ENCODE results near the gene IARS2. TPM values are rescaled to one million over a fixed set of nuclear protein-coding genes. Genes with fewer than 3 reads are reported as not detected.

IARS2 gene
- polyA plus RNA-seq = 10 to 100 TPM; 12.3 to 85.7 (median 40.8) TPM
- long read RNA-seq, donor 1 = 0 reads
- long read RNA-seq, donor 2, transcript IARS2-201 (23 exons, 3,560 nt) = major isoform, 6 of 6 reads
- long read RNA-seq, donor 2, partial matches to known transcripts = 0 of 6 reads
- long read RNA-seq, donor 2, other reads (novel, unspliced or antisense) = 0 of 6 reads
- long read RNA-seq, donor 3, partial matches to known transcripts = 28 of 30 reads
- long read RNA-seq, donor 3, other reads (novel, unspliced or antisense) = 0 of 30 reads
- long read RNA-seq, donor 4 = 0 reads
- long read RNA-seq, donor 5, partial matches to known transcripts = 12 of 15 reads
- long read RNA-seq, donor 5, other reads (novel, unspliced or antisense) = 0 of 15 reads
- long read RNA-seq, donor 6, transcript IARS2-201 (23 exons, 3,560 nt) = major isoform, 9 of 30 reads
- long read RNA-seq, donor 6, partial matches to known transcripts = 21 of 30 reads
- long read RNA-seq, donor 6, other reads (novel, unspliced or antisense) = 0 of 30 reads
- long read RNA-seq, donor 7 = 0 reads
- long read RNA-seq, donor 8, partial matches to known transcripts = 6 of 6 reads
- long read RNA-seq, donor 8, other reads (novel, unspliced or antisense) = 0 of 6 reads
- long read RNA-seq, donor 9, partial matches to known transcripts = 12 of 15 reads
- long read RNA-seq, donor 9, other reads (novel, unspliced or antisense) = 0 of 15 reads
- long read RNA-seq, donor 10, transcript IARS2-201 (23 exons, 3,560 nt) = major isoform, 18 of 32 reads
- long read RNA-seq, donor 10, partial matches to known transcripts = 14 of 32 reads
- long read RNA-seq, donor 10, other reads (novel, unspliced or antisense) = 0 of 32 reads

DNA sequence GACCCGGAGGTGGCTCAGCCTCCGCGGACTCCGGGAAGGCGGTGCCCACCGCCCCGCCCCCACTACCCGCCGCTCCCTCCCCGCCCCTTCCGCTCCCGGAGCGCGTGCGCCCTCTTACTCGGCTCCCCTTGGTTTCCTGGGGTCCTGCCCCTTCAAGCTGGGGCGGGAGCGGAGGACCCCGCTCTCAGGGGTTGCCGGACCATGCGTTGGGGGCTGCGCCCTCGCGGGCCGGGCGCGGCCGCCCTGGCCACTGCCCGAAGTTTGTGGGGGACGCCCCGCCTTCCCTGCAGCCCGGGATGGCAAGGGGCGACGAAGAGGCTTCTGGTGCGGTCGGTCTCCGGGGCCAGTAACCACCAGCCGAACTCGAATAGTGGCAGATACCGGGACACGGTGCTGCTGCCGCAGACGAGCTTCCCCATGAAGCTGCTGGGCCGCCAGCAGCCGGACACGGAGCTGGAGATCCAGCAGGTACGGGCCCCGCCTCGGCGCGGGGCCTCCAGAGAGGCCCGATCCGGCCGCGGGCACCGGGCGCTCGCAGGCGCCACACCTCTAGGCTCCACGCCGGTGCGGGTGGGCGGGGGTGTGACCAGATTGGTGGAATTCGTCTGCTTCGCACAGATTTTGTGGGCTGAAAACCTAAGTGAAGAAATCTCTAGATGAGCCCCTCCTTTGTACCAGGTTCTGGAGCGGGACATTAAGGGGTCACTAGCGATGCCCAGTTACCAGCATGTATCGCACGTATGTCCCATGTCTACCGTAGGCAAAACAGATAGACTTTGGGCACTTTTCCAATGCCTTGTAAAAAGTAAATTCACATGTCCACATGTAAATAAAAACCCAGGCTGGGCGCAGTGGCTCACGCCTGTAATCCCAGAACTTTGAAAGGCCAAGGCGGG, at the start of gene IARS2:
Gene IARS2, plus strand, starts transcription at position 117 of the 896 bp plus-strand sequence. Its CDS starts 85 bp downstream, at position 202.
- FAIRE-seq = no peak

DNA sequence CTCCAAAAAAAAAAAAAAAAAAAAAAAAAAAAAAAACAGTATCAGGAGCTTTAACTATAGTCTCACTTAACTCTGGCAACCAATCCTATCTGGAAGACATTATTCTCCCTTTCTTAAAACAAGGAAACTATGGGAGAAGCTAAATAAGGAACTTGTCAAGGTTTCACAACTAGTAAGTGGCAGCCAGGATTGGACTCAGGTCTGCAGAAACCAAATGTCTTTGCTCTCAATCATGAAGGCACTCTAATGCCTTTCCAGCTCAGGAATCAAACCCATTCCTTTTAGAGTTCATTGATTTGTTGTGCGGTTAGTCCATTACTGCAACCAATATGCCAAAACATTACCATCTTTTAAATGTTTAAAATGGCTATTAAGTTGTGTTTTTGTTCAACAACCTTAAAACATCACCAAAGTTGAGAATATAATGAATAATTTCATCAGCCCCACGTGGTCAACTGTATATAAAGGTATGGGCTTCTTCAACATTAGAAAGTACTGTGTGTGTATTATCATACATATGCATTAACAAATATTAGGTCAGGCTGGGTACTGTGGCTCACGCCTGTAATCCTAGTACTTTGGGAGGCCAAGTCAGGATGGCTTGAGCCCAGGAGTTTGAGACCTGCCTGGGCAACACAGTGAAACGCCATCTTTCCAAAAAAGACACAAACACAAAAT, 49.1 kb upstream of the IARS2 start:
- H3K36me3 ChIP-seq (ENCODE audit: control insufficient read depth in 3 of 3, insufficient read depth in 2 of 3, low read depth in 1 of 3, low read length in 3 of 3) = peaks cover 0 to 5% (median 0%) of the 10 kb centered on the region in 3 donors
- DNase-seq = no peak
- WGBS, 3 donors = 41 to 62% (median 48%) methylated on average over 4 of the region's 4 CpGs
- H3K27ac ChIP-seq (ENCODE audit: low read depth in 1 of 3, low read length in 2 of 3) = peak overlapping the region in 1 of 3 donors; percentile 46
- no peak for FAIRE-seq
- peak overlapping the region in 2 of 3 donors; percentile 71 to 83 for H3K4me3 ChIP-seq (ENCODE audit: low read depth in 1 of 3, low read length in 3 of 3)
- no peaks in the 10 kb centered on the region for H3K9me3 ChIP-seq (ENCODE audit: control insufficient read depth in 2 of 2, insufficient read depth in 1 of 2, low read depth in 1 of 2, low read length in 1 of 2)
- H3K27me3 ChIP-seq (ENCODE audit: control insufficient read depth in 3 of 3, insufficient read depth in 3 of 3, low read length in 3 of 3) = no peaks in the 10 kb centered on the region
- peaks cover 3 to 6% (median 5%) of the 10 kb centered on the region in 3 donors for H3K4me1 ChIP-seq (ENCODE audit: control insufficient read depth in 3 of 3, insufficient read depth in 2 of 3, low read depth in 1 of 3, low read length in 2 of 3)

More for the DNA sequence above, at the start of gene IARS2:
- peaks cover 0 to 20% (median 0%) of the 10 kb centered on the region in 3 donors for H3K36me3 ChIP-seq (ENCODE audit: control insufficient read depth in 3 of 3, insufficient read depth in 2 of 3, low read depth in 1 of 3, low read length in 3 of 3)
- DNase-seq = peak; percentile 89 to 93
- 1 to 2% (median 1%) methylated on average over 42 to 73 of the region's 73 CpGs for WGBS, 3 donors
- no peaks in the 10 kb centered on the region for H3K9me3 ChIP-seq (ENCODE audit: control insufficient read depth in 2 of 2, insufficient read depth in 1 of 2, low read depth in 1 of 2, low read length in 1 of 2)
- peak within 1 kb of the TSS in 2 of 3 donors; percentile 66 to 94 for H3K27ac ChIP-seq (ENCODE audit: low read depth in 1 of 3, low read length in 2 of 3)
- H3K27me3 ChIP-seq (ENCODE audit: control insufficient read depth in 3 of 3, insufficient read depth in 3 of 3, low read length in 3 of 3) = no peaks in the 10 kb centered on the region
- H3K4me3 ChIP-seq (ENCODE audit: low read depth in 1 of 3, low read length in 3 of 3) = peak within 1 kb of the TSS; percentile 75 to 92 (median 81)
- H3K4me1 ChIP-seq (ENCODE audit: control insufficient read depth in 3 of 3, insufficient read depth in 2 of 3, low read depth in 1 of 3, low read length in 2 of 3) = peaks cover 4 to 11% (median 5%) of the 10 kb centered on the region in 3 donors

DNA sequence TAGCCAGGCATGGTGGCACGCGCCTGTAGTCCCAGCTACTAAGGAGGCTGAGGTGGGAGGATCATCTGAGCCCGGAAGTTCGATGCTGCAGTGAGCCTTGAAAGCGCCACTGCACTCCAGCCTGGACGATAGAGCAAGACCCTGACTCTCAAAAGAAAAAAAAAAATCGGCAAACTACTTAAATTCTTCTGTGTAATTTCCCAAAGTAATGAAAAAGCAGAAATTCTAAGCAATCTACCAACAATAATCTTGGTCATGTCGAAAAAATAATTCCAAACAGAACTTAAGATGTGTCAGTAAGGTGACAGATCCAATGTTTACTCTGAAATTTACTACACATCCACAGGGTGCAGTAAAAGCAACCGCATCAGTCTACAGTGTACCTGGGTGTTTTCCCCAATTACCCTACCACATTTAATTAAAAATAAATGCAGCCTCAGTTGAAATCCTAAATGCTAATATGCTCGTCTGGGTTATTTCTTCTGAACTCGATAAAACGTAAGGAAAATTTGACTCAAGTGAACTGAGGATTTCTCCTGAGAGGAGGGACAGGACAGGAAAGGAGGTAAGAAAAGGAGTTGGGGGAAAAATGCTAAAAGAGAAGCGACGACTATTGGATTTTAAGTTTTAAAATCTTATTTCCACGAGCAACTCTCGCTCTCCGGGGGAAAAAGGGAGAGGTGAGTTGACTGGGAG, 48.4 kb upstream of the IARS2 start:
- peaks cover 3 to 6% (median 5%) of the 10 kb centered on the region in 3 donors for H3K4me1 ChIP-seq (ENCODE audit: control insufficient read depth in 3 of 3, insufficient read depth in 2 of 3, low read depth in 1 of 3, low read length in 2 of 3)
- no peaks in the 10 kb centered on the region for H3K27me3 ChIP-seq (ENCODE audit: control insufficient read depth in 3 of 3, insufficient read depth in 3 of 3, low read length in 3 of 3)
- H3K9me3 ChIP-seq (ENCODE audit: control insufficient read depth in 2 of 2, insufficient read depth in 1 of 2, low read depth in 1 of 2, low read length in 1 of 2) = no peaks in the 10 kb centered on the region
- H3K36me3 ChIP-seq (ENCODE audit: control insufficient read depth in 3 of 3, insufficient read depth in 2 of 3, low read depth in 1 of 3, low read length in 3 of 3) = peaks cover 0 to 8% (median 0%) of the 10 kb centered on the region in 3 donors
- peak overlapping the region; percentile 71 to 83 (median 71) for H3K4me3 ChIP-seq (ENCODE audit: low read depth in 1 of 3, low read length in 3 of 3)
- DNase-seq (peak; percentile 11 to 31), FAIRE-seq (no peak)
- H3K27ac ChIP-seq (ENCODE audit: low read depth in 1 of 3, low read length in 2 of 3) = peak overlapping the region; percentile 85 to 98 (median 89)
- 11 to 22% (median 13%) methylated on average over 17 of the region's 17 CpGs for WGBS, 3 donors

DNA sequence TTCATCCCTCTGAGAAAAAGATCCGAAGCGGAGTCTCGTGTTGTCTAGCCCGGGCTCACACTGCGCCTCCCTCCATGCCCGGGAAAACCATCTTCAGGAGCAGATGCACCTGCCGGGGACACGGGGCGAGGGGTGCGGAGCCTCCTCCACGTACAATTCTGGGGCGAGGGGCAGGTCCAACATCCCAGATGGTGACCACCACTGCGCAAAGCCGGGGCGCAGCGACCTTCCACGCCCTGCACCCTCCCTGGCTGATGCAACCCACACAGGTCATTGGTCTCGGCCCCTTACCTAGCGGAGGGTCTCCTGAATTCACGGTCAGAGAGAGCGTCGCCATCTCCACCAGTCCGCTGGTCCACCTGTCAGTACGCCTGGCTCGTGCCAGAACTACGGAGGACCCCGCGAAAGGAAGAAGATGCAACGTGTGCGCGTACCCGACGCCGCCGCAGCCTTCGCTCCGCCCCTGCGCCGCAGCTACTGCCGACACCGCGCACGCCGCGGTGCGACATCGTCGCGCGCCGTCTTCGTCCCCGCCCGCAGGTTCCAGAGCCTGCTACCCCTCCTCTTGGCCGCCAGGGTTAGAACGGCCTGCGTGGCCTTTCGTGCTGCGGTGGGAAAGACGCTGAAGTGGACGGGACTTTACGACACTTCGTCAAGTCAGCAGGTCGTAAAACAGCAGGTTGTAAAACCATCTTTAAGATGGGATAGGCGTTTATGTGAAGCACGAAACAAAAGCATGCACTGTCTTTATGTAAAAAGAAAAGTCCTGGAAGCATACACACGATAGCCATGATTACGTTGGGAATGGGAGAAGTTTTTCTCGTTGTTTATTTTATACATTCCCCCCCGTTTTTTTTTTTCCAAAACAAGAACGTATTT, 47.6 kb upstream of the IARS2 start, which contains the start of gene EPRS1:
Gene EPRS1, minus strand, starts transcription at position 454 of the 879 bp plus-strand sequence. Its CDS starts 117 bp downstream, at position 337.
- peaks cover 0 to 4% (median 0%) of the 10 kb centered on the region in 3 donors for H3K36me3 ChIP-seq (ENCODE audit: control insufficient read depth in 3 of 3, insufficient read depth in 2 of 3, low read depth in 1 of 3, low read length in 3 of 3)
- WGBS, 3 donors = 0% methylated on average over 69 to 71 of the region's 71 CpGs
- FAIRE-seq (no peak), DNase-seq (peak; percentile 97 to 99)
- no peaks in the 10 kb centered on the region for H3K27me3 ChIP-seq (ENCODE audit: control insufficient read depth in 3 of 3, insufficient read depth in 3 of 3, low read length in 3 of 3)
- no peaks in the 10 kb centered on the region for H3K9me3 ChIP-seq (ENCODE audit: control insufficient read depth in 2 of 2, insufficient read depth in 1 of 2, low read depth in 1 of 2, low read length in 1 of 2)
- H3K27ac ChIP-seq (ENCODE audit: low read depth in 1 of 3, low read length in 2 of 3) = peak within 1 kb of the TSS; percentile 85 to 98 (median 89)
- H3K4me1 ChIP-seq (ENCODE audit: control insufficient read depth in 3 of 3, insufficient read depth in 2 of 3, low read depth in 1 of 3, low read length in 2 of 3) = peaks cover 3 to 6% (median 5%) of the 10 kb centered on the region in 3 donors
- peak within 1 kb of the TSS; percentile 71 to 83 (median 71) for H3K4me3 ChIP-seq (ENCODE audit: low read depth in 1 of 3, low read length in 3 of 3)

DNA sequence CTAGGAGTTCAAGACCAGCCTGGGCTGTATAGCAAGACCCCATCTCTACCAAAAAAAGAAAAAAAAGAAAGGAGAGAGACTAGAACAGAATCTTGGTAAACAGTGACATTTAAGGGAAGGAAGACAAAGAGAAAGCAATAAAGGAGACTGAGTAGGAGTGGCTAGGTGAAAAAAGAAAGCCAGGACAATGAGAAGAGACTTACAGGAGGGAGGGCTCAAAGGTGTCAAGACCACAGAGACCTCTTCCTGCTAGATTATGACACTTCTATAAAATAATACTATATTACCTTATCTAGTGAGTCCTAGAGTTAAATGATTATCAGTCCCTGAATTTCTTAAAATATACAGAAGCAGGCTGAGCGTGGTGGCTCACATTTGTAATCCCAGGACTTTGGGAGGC, 37.6 kb upstream of the IARS2 start:
- Histone ChIP-seq H3K36me3 (ENCODE audit: control insufficient read depth in 3 of 3, insufficient read depth in 2 of 3, low read depth in 1 of 3, low read length in 3 of 3) (peaks cover 3 to 21% (median 6%) of the 10 kb centered on the region in 3 donors), H3K27ac (ENCODE audit: low read depth in 1 of 3, low read length in 2 of 3) (peak overlapping the region in 1 of 3 donors; percentile 33), H3K4me1 (ENCODE audit: control insufficient read depth in 3 of 3, insufficient read depth in 2 of 3, low read depth in 1 of 3, low read length in 2 of 3) (no peaks in the 10 kb centered on the region), H3K4me3 (ENCODE audit: low read depth in 1 of 3, low read length in 3 of 3) (no peak overlapping the region), H3K9me3 (ENCODE audit: control insufficient read depth in 2 of 2, insufficient read depth in 1 of 2, low read depth in 1 of 2, low read length in 1 of 2) (no peaks in the 10 kb centered on the region), H3K27me3 (ENCODE audit: control insufficient read depth in 3 of 3, insufficient read depth in 3 of 3, low read length in 3 of 3) (no peaks in the 10 kb centered on the region)
- DNase-seq = peak in 1 of 2 donors; percentile 9
- WGBS, 3 donors = 88 to 100% (median 94%) methylated on average over 1 of the region's 1 CpG
- FAIRE-seq = no peak

DNA sequence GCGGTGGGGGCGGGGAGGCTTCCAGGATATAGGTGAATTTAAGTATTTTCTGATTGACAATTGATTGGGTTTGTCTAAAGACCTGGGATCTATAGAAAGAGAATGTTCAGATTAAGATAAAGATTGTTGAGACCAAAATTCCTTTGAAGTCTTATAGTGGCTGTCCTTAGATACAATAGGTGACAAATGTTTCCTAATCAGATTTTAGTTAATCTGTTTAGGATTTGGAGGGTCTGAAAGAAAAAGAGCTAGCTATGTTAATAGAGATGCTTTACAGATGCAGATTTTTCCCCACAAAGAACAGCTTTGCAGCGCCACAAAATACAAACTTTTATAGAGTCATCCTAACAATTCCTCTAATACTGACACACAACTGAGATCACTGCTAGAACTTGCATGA, 33.1 kb upstream of the IARS2 start:
- Histone ChIP-seq H3K27me3 (ENCODE audit: control insufficient read depth in 3 of 3, insufficient read depth in 3 of 3, low read length in 3 of 3) (no peaks in the 10 kb centered on the region), H3K4me3 (ENCODE audit: low read depth in 1 of 3, low read length in 3 of 3) (no peak overlapping the region), H3K9me3 (ENCODE audit: control insufficient read depth in 2 of 2, insufficient read depth in 1 of 2, low read depth in 1 of 2, low read length in 1 of 2) (no peaks in the 10 kb centered on the region), H3K27ac (ENCODE audit: low read depth in 1 of 3, low read length in 2 of 3) (no peak overlapping the region), H3K36me3 (ENCODE audit: control insufficient read depth in 3 of 3, insufficient read depth in 2 of 3, low read depth in 1 of 3, low read length in 3 of 3) (peaks cover 7 to 33% (median 16%) of the 10 kb centered on the region in 3 donors), H3K4me1 (ENCODE audit: control insufficient read depth in 3 of 3, insufficient read depth in 2 of 3, low read depth in 1 of 3, low read length in 2 of 3) (no peaks in the 10 kb centered on the region)
- DNase-seq = no peak
- no peak for FAIRE-seq
- 94 to 98% (median 96%) methylated on average over 3 of the region's 3 CpGs for WGBS, 3 donors
